Activated naive CD4-positive, alpha-beta T cell treated with anti-CD3 and anti-CD28 coated beads, Interleukin-2, amount 50 U/mL, for 24 hours (primary cell): ENCODE results near the gene LUM.

Experiments
- H3K27ac Mint-ChIP-seq: one replicate; pipeline ENCODE4 v1.8.0; 2021; ENCODE audit warnings: mild to moderate bottlenecking, mixed read lengths
- H3K27me3 Mint-ChIP-seq: one replicate; pipeline ENCODE4 v1.8.0; 2021; ENCODE audit warnings: mixed read lengths
- H3K36me3 Mint-ChIP-seq: one replicate; pipeline ENCODE4 v1.8.0; 2021; ENCODE audit warnings: mixed read lengths
- H3K4me1 Mint-ChIP-seq: one replicate; pipeline ENCODE4 v1.8.0; 2021; ENCODE audit warnings: mixed read lengths
- H3K4me3 Mint-ChIP-seq: one replicate; pipeline ENCODE4 v1.8.0; 2021; ENCODE audit warnings: mild to moderate bottlenecking, mixed read lengths
- H3K9me3 Mint-ChIP-seq: one replicate; pipeline ENCODE4 v1.8.0; 2021; ENCODE audit warnings: mixed read lengths

Gene LUM

GRCh38 chr12:91064640-91065039 lies 46.7 kb downstream of the LUM start:
- Mint-ChIP-seq H3K27ac (no peak overlapping the region), H3K4me3 (no peak overlapping the region), H3K9me3 (peaks cover 1% of the 10 kb centered on the region), H3K36me3 (no peaks in the 10 kb centered on the region), H3K27me3 (peaks cover 14% of the 10 kb centered on the region), H3K4me1 (no peaks in the 10 kb centered on the region)

GRCh38 chr12:91061091-91061490 lies 50.2 kb downstream of the LUM start:
- Mint-ChIP-seq H3K27me3 (peaks cover 8% of the 10 kb centered on the region), H3K4me1 (no peaks in the 10 kb centered on the region), H3K9me3 (peaks cover 5% of the 10 kb centered on the region)

GRCh38 chr12:91059211-91059610 lies 52.1 kb downstream of the LUM start:
- H3K27ac Mint-ChIP-seq, result no peak overlapping the region
- peaks cover 8% of the 10 kb centered on the region for H3K27me3 Mint-ChIP-seq
- no peaks in the 10 kb centered on the region for H3K4me1 Mint-ChIP-seq
- H3K9me3 Mint-ChIP-seq, result peaks cover 5% of the 10 kb centered on the region
- H3K4me3 Mint-ChIP-seq, result no peak overlapping the region
- no peaks in the 10 kb centered on the region for H3K36me3 Mint-ChIP-seq

More at GRCh38 chr12:91061091-91061490, 50.2 kb downstream of the LUM start:
- Mint-ChIP-seq H3K36me3 (no peaks in the 10 kb centered on the region), H3K27ac (no peak overlapping the region), H3K4me3 (no peak overlapping the region)

GRCh38 chr12:91058786-91059185 lies 52.5 kb downstream of the LUM start:
- Mint-ChIP-seq H3K9me3 (peaks cover 5% of the 10 kb centered on the region), H3K27ac (no peak overlapping the region), H3K36me3 (no peaks in the 10 kb centered on the region), H3K4me3 (no peak overlapping the region), H3K27me3 (peaks cover 8% of the 10 kb centered on the region), H3K4me1 (no peaks in the 10 kb centered on the region)

GRCh38 chr12:91057368-91058165 lies 53.7 kb downstream of the LUM start, which contains the start of gene KERA:
TSS of gene KERA (minus strand) at chr12:91058024. CDS start at chr12:91056281, 1,743 bp downstream.
- no peaks in the 10 kb centered on the region for H3K36me3 Mint-ChIP-seq
- H3K4me1 Mint-ChIP-seq, result no peaks in the 10 kb centered on the region
- H3K27me3 Mint-ChIP-seq, result peaks cover 5% of the 10 kb centered on the region
- no peak within 1 kb of the TSS for H3K27ac Mint-ChIP-seq
- peaks cover 5% of the 10 kb centered on the region for H3K9me3 Mint-ChIP-seq
- H3K4me3 Mint-ChIP-seq, result no peak within 1 kb of the TSS

- Mint-ChIP-seq H3K4me3 (no peak overlapping the region), H3K27me3 (peaks cover 5% of the 10 kb centered on the region), H3K9me3 (peaks cover 5% of the 10 kb centered on the region), H3K4me1 (no peaks in the 10 kb centered on the region), H3K27ac (no peak overlapping the region), H3K36me3 (no peaks in the 10 kb centered on the region)
Observed at GRCh38 chr12:91056488-91056887, 54.8 kb downstream of the LUM start.

GRCh38 chr12:91055976-91056375 lies 55.3 kb downstream of the LUM start:
- Mint-ChIP-seq H3K27me3 (peaks cover 5% of the 10 kb centered on the region), H3K4me3 (no peak overlapping the region), H3K36me3 (no peaks in the 10 kb centered on the region), H3K9me3 (peaks cover 5% of the 10 kb centered on the region), H3K4me1 (no peaks in the 10 kb centered on the region), H3K27ac (no peak overlapping the region)

GRCh38 chr12:91053951-91054715 lies 57.2 kb downstream of the LUM start:
- H3K4me1 Mint-ChIP-seq, result no peaks in the 10 kb centered on the region
- no peak overlapping the region for H3K27ac Mint-ChIP-seq
- no peak overlapping the region for H3K4me3 Mint-ChIP-seq
- H3K36me3 Mint-ChIP-seq, result no peaks in the 10 kb centered on the region
- peaks cover 3% of the 10 kb centered on the region for H3K27me3 Mint-ChIP-seq
- no peaks in the 10 kb centered on the region for H3K9me3 Mint-ChIP-seq
